NB4 (cell line): ENCODE results near the gene CENPV.
A peak's percentile ranks its signal among the peaks of the same experiment; 100 is the strongest.

Experiments used
- DNase-seq: peaks from one replicate; pipeline ENCODE4 v3.0.0; 2010; ENCODE audit warnings: low read depth
- H3K4me3 ChIP-seq: one replicate; pipeline ENCODE4 v1.5.1; 2011; ENCODE audit warnings: mild to moderate bottlenecking, low read depth, low read length, moderate library complexity
- CTCF ChIP-seq: IDR thresholded peaks from one replicate; pipeline ENCODE4 v1.5.1; 2012; ENCODE audit warnings: low read depth, low read length
- MYC ChIP-seq: IDR thresholded peaks from 2 replicates; pipeline ENCODE4 v1.6.1; 2011; ENCODE audit warnings: low read depth, low read length
- POLR2A ChIP-seq: IDR thresholded peaks from 2 replicates; pipeline ENCODE4 v1.6.1; 2011; ENCODE audit warnings: mild to moderate bottlenecking; ENCODE audit not compliant: insufficient read length; ENCODE audit errors: extremely low read depth
- TF ChIP-seq, protein P1 (sequence below): IDR thresholded peaks from 2 replicates; pipeline ENCODE4 v1.6.1; 2011; ENCODE audit warnings: low read depth, low read length

CENPV gene

DNA sequence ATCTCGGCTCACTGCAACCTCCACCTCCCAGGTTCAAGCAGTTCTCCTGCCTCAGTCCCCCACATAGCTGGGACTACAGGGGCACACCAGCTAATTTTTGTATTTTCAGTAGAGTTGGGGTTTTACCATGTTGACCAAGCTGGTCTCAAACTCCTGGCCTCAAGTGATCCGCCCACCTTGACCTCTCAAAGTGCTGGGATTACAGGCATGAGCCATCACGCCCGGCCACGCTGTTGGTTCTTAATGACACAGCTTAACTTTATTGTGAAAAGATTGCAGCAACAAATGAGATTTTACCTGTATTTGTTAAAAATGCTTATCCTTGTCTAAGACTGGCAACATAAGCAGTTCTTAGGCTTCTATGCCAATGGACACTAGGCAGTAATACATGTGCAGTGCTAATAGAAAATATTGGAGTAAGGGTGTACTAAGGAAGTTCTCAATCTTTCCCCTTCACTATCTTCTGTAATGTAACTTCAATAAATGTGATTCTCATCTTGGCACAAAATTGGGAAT is 30.6 kb upstream of the CENPV start:
- TF ChIP-seq CTCF, result no peak
- TF ChIP-seq POLR2A, result no peak
- TF ChIP-seq, protein P1, sequence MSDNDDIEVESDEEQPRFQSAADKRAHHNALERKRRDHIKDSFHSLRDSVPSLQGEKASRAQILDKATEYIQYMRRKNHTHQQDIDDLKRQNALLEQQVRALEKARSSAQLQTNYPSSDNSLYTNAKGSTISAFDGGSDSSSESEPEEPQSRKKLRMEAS, result no peak
- TF ChIP-seq MYC, result no peak
- no peak overlapping the region for H3K4me3 ChIP-seq
- DNase-seq, result no peak

DNA sequence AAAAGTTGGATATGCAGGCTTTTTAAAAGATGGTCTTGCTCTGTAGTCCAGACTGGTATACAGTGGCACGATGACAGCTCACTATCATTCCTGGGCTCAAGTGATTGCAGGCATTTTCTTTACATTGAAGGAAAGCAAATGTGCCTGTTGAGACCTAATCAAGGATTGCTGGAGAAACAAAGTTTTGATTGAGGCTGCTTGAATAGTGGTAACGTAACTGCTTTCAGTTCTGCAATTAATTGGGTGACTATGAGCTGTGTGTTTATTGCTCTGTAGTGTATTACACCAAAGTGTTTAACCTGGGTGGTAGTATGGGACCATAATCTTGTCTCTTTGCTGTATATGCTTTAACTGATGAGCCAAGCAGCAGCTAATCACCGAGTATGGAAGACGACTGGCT is 29.9 kb upstream of the CENPV start:
- H3K4me3 ChIP-seq, result peak overlapping the region; percentile 19
- no peak for DNase-seq
- TF ChIP-seq MYC, result no peak
- no peak for TF ChIP-seq POLR2A
- TF ChIP-seq, protein P1, result no peak
- TF ChIP-seq CTCF, result no peak

GRCh38 chr17:16381496-16381820 is 28.2 kb upstream of the CENPV start:
- H3K4me3 ChIP-seq, result peak overlapping the region; percentile 100
- no peak for DNase-seq
- TF ChIP-seq, protein P1, result no peak
- TF ChIP-seq POLR2A (no peak), CTCF (no peak), MYC (no peak)

- H3K4me3 ChIP-seq, result peak within 1 kb of the TSS; percentile 100
- peak; percentile 98 for DNase-seq
- peak; percentile 99 for TF ChIP-seq POLR2A
- peak; percentile 6; the same call in 1 of the 2 replicates for TF ChIP-seq MYC
- TF ChIP-seq, protein P1, result no peak
Measured at GRCh38 chr17:16380640-16381495, 27.6 kb upstream of the CENPV start, which contains the start of gene UBB. Gene UBB, plus strand, starts transcription at chr17:16381091. Its CDS starts 817 bp downstream, at chr17:16381908.

- no peak for TF ChIP-seq CTCF
- no peak for TF ChIP-seq POLR2A
- TF ChIP-seq, protein P1, result no peak
- no peak for TF ChIP-seq MYC
- no peak overlapping the region for H3K4me3 ChIP-seq
Measured at GRCh38 chr17:16379654-16380053, 26.4 kb upstream of the CENPV start.

More at GRCh38 chr17:16379654-16380053, 26.4 kb upstream of the CENPV start:
- DNase-seq, result no peak
